Fibroblast of lung (primary cell): ENCODE results near the gene IDUA.

Experiments used
- CTCF ChIP-seq, 2 donors: IDR thresholded peaks in 1 of 2; conservative IDR thresholded peaks in 1 of 2; 1 replicate in 1 of 2; 2 replicates in 1 of 2; pipeline ENCODE4 v1.5.1; 2011 to 2012; ENCODE audit warnings: low read length in 2 of 2, control low read depth in 1 of 2, inconsistent platforms in 1 of 2, low read depth in 1 of 2, mild to moderate bottlenecking in 1 of 2
- EZH2 ChIP-seq: IDR thresholded peaks from 2 replicates; pipeline ENCODE4 v1.5.1; 2012; ENCODE audit warnings: low read length, control low read depth, mild to moderate bottlenecking; ENCODE audit errors: missing control alignments

GRCh38 chr4:1009542-1010394, 22.9 kb downstream of the IDUA start:
- TF ChIP-seq CTCF (conservative IDR thresholded peaks at IDR 0.05 in 1 of 2, IDR thresholded peaks at IDR 0.05 in 1 of 2; ENCODE audit: low read depth in 1 of 2, low read length in 2 of 2) (peak in 1 of 2 donors; percentile 7), EZH2 (no peak)
